ENCODE measurements around the gene BMP8A.
"Not testable (repeated sequence)": the region's sequence is repeated elsewhere in the genome, so short reads cannot be mapped to it uniquely, and the experiment has no call there.

BMP8A gene

GRCh38 chr1:39491146-39491921 lies at the start of gene BMP8A:
Gene BMP8A, plus strand, starts transcription at chr1:39491636. Its CDS starts 356 bp downstream, at chr1:39491992.
- DNase-seq (ENCODE audit: low read depth in 2 of 2) = peak; percentile 39 to 49

DNA sequence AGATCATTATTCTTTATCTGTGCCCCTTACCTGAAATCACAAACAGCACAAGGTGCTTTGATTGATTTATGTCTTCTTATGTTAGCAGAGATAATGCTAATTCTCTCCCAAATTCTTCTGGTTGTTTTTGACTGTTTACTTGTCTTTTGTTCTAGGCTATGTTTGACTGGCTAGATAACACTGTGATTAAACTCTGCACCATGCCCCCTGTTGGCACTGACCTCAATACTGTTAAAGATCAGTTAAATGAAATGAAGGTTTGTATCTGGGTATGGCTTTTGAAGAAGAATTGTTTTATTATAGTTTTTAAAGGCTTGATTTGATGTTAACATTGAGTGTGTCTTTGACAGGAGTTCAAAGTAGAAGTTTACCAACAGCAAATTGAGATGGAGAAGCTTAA lies 49.6 kb upstream of the BMP8A start:
- DNase-seq (ENCODE audit: low read depth in 2 of 2) = no peak

DNA sequence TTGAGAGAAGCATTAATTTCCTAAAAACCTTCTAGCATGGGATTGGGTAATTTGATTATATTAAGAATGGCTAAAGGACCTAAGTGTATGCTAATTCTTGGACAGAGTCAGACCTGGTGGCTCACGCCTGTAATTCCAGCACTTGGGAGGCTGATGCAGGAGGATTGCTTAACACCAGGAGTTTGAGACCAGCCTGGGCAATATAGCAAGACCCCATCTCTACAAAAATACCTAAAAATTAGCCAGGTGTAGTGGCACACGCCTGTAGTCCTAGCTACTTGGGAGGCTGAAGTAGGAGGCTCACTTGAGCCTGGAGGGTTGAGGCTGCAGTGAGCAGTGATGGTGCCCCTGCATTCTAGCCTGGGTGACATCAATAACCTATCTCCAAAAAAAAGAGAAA lies 45.9 kb upstream of the BMP8A start:
- DNase-seq (ENCODE audit: low read depth in 2 of 2) = no peak

GRCh38 chr1:39446986-39447567 lies 44.4 kb upstream of the BMP8A start:
- no peak for DNase-seq (ENCODE audit: low read depth in 2 of 2)

DNA sequence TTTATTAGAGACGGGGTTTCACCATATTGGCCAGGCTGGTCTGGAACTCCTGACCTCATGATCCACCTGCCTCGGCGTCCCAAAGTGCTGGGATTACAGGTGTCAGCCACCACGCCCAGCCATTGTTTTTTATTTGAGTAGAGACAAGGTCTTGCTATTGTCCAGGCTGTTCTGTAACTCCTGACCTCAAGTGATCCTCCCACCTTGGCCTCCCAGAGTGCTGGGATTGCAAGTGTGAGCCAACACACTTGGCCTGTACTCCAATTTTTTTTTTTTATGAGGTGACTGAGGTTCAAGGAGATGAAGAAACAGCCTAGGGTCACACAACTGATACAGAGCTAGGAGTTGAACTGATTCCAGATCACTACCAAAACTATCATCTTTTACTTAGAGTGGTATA lies 41.4 kb upstream of the BMP8A start:
- DNase-seq (ENCODE audit: low read depth in 2 of 2) = not testable (repeated sequence)

- DNase-seq (ENCODE audit: low read depth in 2 of 2) = no peak
These were observed 40.4 kb upstream of the BMP8A start for GRCh38 chr1:39450956-39451606.

DNA sequence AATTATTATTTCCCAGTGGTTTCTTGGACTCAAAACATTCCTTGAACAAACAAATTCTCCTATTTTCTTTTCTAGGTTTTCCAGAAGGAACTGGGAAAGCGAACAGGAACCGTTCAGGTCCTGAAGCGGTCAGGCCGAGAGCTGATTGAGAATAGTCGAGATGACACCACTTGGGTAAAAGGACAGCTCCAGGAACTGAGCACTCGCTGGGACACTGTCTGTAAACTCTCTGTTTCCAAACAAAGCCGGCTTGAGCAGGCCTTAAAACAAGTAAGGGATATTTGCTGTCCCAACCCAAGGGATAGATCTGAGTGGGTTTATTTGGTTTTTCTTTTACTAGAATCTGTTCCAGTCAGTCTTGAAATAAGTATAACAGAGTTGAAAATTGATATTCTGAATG lies 39.4 kb upstream of the BMP8A start:
- no peak for DNase-seq (ENCODE audit: low read depth in 2 of 2)

GRCh38 chr1:39452540-39452939 lies 38.9 kb upstream of the BMP8A start:
- no peak for DNase-seq (ENCODE audit: low read depth in 2 of 2)

DNA sequence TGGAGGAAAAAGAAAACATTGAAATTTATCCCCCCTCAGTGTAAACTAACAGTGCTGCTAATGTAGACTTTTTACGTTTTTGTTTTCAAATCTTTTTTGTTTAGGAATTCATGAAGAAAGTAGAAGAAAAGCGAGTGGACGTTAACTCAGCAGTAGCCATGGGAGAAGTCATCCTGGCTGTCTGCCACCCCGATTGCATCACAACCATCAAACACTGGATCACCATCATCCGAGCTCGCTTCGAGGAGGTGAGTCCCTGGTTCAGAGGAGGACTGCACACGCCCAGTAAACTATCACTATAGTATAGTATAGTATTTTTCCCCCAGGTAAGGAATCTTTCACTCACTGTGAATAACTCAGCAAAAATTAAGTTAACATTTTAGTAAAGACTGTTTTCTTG lies 37.8 kb upstream of the BMP8A start:
- no peak for DNase-seq (ENCODE audit: low read depth in 2 of 2)

- no peak for DNase-seq (ENCODE audit: low read depth in 2 of 2)
These were observed 32.4 kb upstream of the BMP8A start for GRCh38 chr1:39458991-39459390.

- DNase-seq (ENCODE audit: low read depth in 2 of 2) = no peak
These were observed 29.4 kb upstream of the BMP8A start for GRCh38 chr1:39462074-39462473.

GRCh38 chr1:39466413-39467107 lies 24.9 kb upstream of the BMP8A start:
- DNase-seq (ENCODE audit: low read depth in 2 of 2) = no peak

GRCh38 chr1:39467108-39467720 lies 24.2 kb upstream of the BMP8A start:
- not testable (repeated sequence) for DNase-seq (ENCODE audit: low read depth in 2 of 2)

- DNase-seq (ENCODE audit: low read depth in 2 of 2) = no peak
These were observed 22.3 kb upstream of the BMP8A start for GRCh38 chr1:39469150-39469549.

DNA sequence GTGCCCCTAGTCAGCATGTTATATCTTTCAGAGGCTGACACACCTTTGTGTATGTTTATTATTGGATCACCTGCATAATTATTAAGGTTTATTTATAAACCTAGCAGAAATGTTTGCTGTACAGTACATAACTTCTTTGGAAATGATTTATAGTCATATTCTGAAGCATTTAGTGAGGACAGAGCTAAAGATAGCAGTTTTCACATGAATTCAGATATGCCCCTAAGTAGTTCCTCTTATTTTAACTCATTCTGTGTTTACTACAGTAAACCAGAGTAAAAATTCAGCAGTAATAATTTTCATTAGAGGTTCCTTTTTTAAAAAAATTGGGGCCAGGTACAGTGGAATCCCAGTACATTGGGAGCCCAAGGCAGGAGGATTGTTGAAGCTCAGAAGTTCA lies 21.4 kb upstream of the BMP8A start:
- DNase-seq (ENCODE audit: low read depth in 2 of 2) = no peak

DNA sequence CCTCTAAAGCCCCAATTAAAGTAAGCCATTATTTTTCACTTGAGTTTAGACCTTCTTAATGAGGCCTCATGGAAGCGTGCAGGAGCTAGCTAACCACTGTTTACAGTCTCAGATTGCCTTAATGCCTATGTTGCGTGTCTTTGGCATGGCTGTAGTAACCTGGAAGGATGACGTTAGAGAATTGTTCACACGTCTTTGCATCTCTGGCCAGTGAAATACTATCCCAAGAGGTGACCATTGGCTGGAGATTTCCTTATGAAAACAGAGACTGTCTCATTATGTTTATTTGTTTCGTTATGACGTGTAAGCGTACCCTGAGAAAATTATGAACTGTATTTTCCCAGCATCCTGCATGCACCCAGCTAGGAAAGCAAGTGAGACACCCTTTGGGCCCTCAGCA lies 18.6 kb upstream of the BMP8A start:
- no peak for DNase-seq (ENCODE audit: low read depth in 2 of 2)

- DNase-seq (ENCODE audit: low read depth in 2 of 2) = no peak
These were observed 18.1 kb upstream of the BMP8A start for GRCh38 chr1:39473324-39473723.

- DNase-seq (ENCODE audit: low read depth in 2 of 2) = no peak
These were observed 16.6 kb upstream of the BMP8A start for GRCh38 chr1:39474810-39475209.

GRCh38 chr1:39475551-39475950 lies 15.9 kb upstream of the BMP8A start:
- not testable (repeated sequence) for DNase-seq (ENCODE audit: low read depth in 2 of 2)

- DNase-seq (ENCODE audit: low read depth in 2 of 2) = no peak
These were observed 13.1 kb upstream of the BMP8A start for GRCh38 chr1:39478126-39478915.

GRCh38 chr1:39481289-39481688 lies 10.1 kb upstream of the BMP8A start:
- DNase-seq (ENCODE audit: low read depth in 2 of 2) = no peak

Measured in activated CD8-positive, alpha-beta memory T cell treated with anti-CD3 and anti-CD28 coated beads for 4 hours (primary cell).